SK-N-SH (cell line): ENCODE measurements around the gene NUDT19. TPM values are rescaled to one million over a fixed set of nuclear protein-coding genes. Genes with fewer than 3 reads are reported as not detected.
"Not testable (repeated sequence)": the region's sequence is repeated elsewhere in the genome, so short reads cannot be mapped to it uniquely, and the experiment has no call there.

Experiments used
- CTCF ChIA-PET: fragments of 300-600, 350-600 bp; formaldehyde crosslinking; extraction: SDS; loops from one replicate; lab custom pipeline; 2021; lab: Yijun Ruan, JAX
- POLR2A ChIA-PET: fragments of 350-600 bp; sonication (Branson Sonifier 250); formaldehyde crosslinking; extraction: SDS; loops from one replicate; lab custom pipeline; 2020; ENCODE audit warnings: antibody characterized with exemption, inconsistent platforms; lab: Yijun Ruan, JAX
- DNase-seq: peaks from one replicate; pipeline ENCODE4 v3.0.0; 2012
- H2AFZ ChIP-seq: fragments of 200-600 bp; sonication (generic); 2 replicates; pipeline ENCODE4 v1.8.1; 2016; ENCODE audit warnings: antibody characterized with exemption, mild to moderate bottlenecking, low read depth
- H3F3A ChIP-seq: fragments of 200-600 bp; sonication (generic); replicated peaks from 2 replicates; pipeline ENCODE3; 2016; ENCODE audit warnings: antibody characterized with exemption, mild to moderate bottlenecking; ENCODE audit not compliant: insufficient read depth
- H3K27ac ChIP-seq, 2 experiments: fragments of 200-500 bp in 1 of 2; fragments of 200-600 bp in 1 of 2; sonication (Bioruptor generic) in 1 of 2; sonication (generic), shearing (Covaris generic) in 1 of 2; 2 replicates each; pipeline versions ENCODE4 v1.5.1 to v1.6.1; 2014 to 2016; ENCODE audit warnings: low read depth in 2 of 2, inconsistent platforms in 1 of 2, low read length in 1 of 2, mild to moderate bottlenecking in 1 of 2, mixed read lengths in 1 of 2
- H3K27me3 ChIP-seq: fragments of 200-600 bp; sonication (generic), shearing (Covaris generic); 2 replicates; pipeline ENCODE4 v1.6.1; 2016; ENCODE audit warnings: mixed run types; ENCODE audit not compliant: insufficient read depth
- H3K36me3 ChIP-seq, 2 experiments: fragments of 200-500 bp in 1 of 2; fragments of 200-600 bp in 1 of 2; sonication (Bioruptor generic) in 1 of 2; sonication (generic) in 1 of 2; replicated peaks in 1 of 2; 2 replicates each; pipeline versions ENCODE3 to v1.5.1; 2014 to 2016; ENCODE audit warnings: low read length in 1 of 2, mild to moderate bottlenecking in 1 of 2; ENCODE audit not compliant: insufficient read depth in 2 of 2, control insufficient read depth in 1 of 2
- H3K4me1 ChIP-seq, 2 experiments: fragments of 200-500 bp in 1 of 2; fragments of 200-600 bp in 1 of 2; sonication (Bioruptor generic) in 1 of 2; sonication (generic), shearing (Covaris generic) in 1 of 2; 2 replicates each; pipeline versions ENCODE4 v1.5.1 to v1.6.1; 2014 to 2016; ENCODE audit warnings: low read depth in 1 of 2, low read length in 1 of 2, mixed run types in 1 of 2; ENCODE audit not compliant: insufficient read depth in 2 of 2, control insufficient read depth in 1 of 2
- H3K4me2 ChIP-seq: fragments of 200-600 bp; sonication (generic), shearing (Covaris generic); 2 replicates; pipeline ENCODE4 v1.6.1; 2017; ENCODE audit warnings: mixed run types
- H3K4me3 ChIP-seq, 2 experiments: fragments of 200-500 bp in 1 of 2; fragments of 200-600 bp in 1 of 2; sonication (Bioruptor generic) in 1 of 2; sonication (generic), shearing (Covaris generic) in 1 of 2; 2 replicates each; pipeline versions ENCODE4 v1.5.1 to v1.8.1; 2014 to 2016; ENCODE audit warnings: low read depth in 2 of 2, inconsistent platforms in 1 of 2, low read length in 1 of 2, mild to moderate bottlenecking in 1 of 2, mixed read lengths in 1 of 2, moderate library complexity in 1 of 2
- H3K79me2 ChIP-seq: fragments of 200-600 bp; sonication (generic); 2 replicates; pipeline ENCODE4 v1.8.1; 2017; ENCODE audit warnings: mild to moderate bottlenecking; ENCODE audit not compliant: insufficient read depth
- H3K9ac ChIP-seq: fragments of 200-600 bp; sonication (generic); 2 replicates; pipeline ENCODE4 v1.6.1; 2017; ENCODE audit warnings: mixed run types
- H3K9me2 ChIP-seq: fragments of 200-600 bp; sonication (generic); 2 replicates; pipeline ENCODE4 v1.6.1; 2017; ENCODE audit warnings: mixed run types
- H3K9me3 ChIP-seq: fragments of 200-600 bp; sonication (generic); 2 replicates; pipeline ENCODE4 v1.6.1; 2017; ENCODE audit warnings: mixed run types, mild to moderate bottlenecking, moderate library complexity
- H4K20me1 ChIP-seq: fragments of 200-600 bp; sonication (generic); 2 replicates; pipeline ENCODE4 v1.6.1; 2017; ENCODE audit warnings: mild to moderate bottlenecking, mixed run types; ENCODE audit not compliant: insufficient read depth
- CHD2 ChIP-seq: fragments of 150-350 bp; IDR thresholded peaks from 2 replicates; pipeline ENCODE4 v1.6.1; 2018; ENCODE audit warnings: low read length; ENCODE audit not compliant: partially characterized antibody
- CTCF ChIP-seq: fragments of 200-600 bp; sonication (generic); IDR thresholded peaks from 2 replicates; pipeline ENCODE4 v1.6.1; 2017; ENCODE audit warnings: antibody characterized with exemption, mild to moderate bottlenecking, moderate library complexity
- FOSL2 ChIP-seq: IDR thresholded peaks from 2 replicates; pipeline ENCODE4 v1.4.0; 2012; ENCODE audit warnings: low read depth, mild to moderate bottlenecking, moderate library complexity, borderline replicate concordance
- FOXM1 ChIP-seq: IDR thresholded peaks from 2 replicates; pipeline ENCODE4 v1.4.0; 2012; ENCODE audit warnings: low read depth, mild to moderate bottlenecking
- GATA2 ChIP-seq: sonication (generic); formaldehyde crosslinking; IDR thresholded peaks from 2 replicates; pipeline ENCODE4 v1.5.0; 2020; ENCODE audit warnings: mild to moderate bottlenecking, missing genetic modification reagents
- JUND ChIP-seq: IDR thresholded peaks from 2 replicates; pipeline ENCODE4 v1.4.0; 2012
- MAX ChIP-seq: IDR thresholded peaks from 2 replicates; pipeline ENCODE4 v1.4.0; 2012; ENCODE audit warnings: low read depth
- MXI1 ChIP-seq: IDR thresholded peaks from 2 replicates; pipeline ENCODE4 v1.6.1; 2012; ENCODE audit warnings: mild to moderate bottlenecking, low read depth, low read length, improper control_type of control experiment
- NRF1 ChIP-seq: IDR thresholded peaks from 2 replicates; pipeline ENCODE4 v1.6.1; 2012; ENCODE audit warnings: low read depth, mild to moderate bottlenecking, low read length
- PBX3 ChIP-seq: IDR thresholded peaks from 2 replicates; pipeline ENCODE4; 2012
- POLR2AphosphoS5 ChIP-seq: IDR thresholded peaks from 2 replicates; pipeline ENCODE4 v1.6.1; 2012; ENCODE audit warnings: low read depth, low read length
- RAD21 ChIP-seq: IDR thresholded peaks from 2 replicates; pipeline ENCODE4 v1.6.1; 2012; ENCODE audit warnings: mild to moderate bottlenecking, low read length
- REST ChIP-seq: IDR thresholded peaks from 2 replicates; pipeline ENCODE4 v1.6.1; 2012; ENCODE audit warnings: mild to moderate bottlenecking, low read depth, low read length, moderate library complexity
- RFX5 ChIP-seq: IDR thresholded peaks from 2 replicates; pipeline ENCODE4 v1.6.1; 2012; ENCODE audit warnings: mild to moderate bottlenecking, improper control_type of control experiment, low read length
- RXRA ChIP-seq: IDR thresholded peaks from 2 replicates; pipeline ENCODE4 v1.4.0; 2012; ENCODE audit warnings: low read depth, mild to moderate bottlenecking, borderline replicate concordance
- YY1 ChIP-seq: IDR thresholded peaks from 2 replicates; pipeline ENCODE4 v1.4.0; 2012; ENCODE audit warnings: low read depth, mild to moderate bottlenecking
- WGBS: methylation state at CpG from one replicate; pipeline ENCODE4 v1.1.6; 2017; ENCODE audit warnings: low lambda C conversion rate; 5-methylcytosine and 5-hydroxymethylcytosine counted together
- polyA plus RNA-seq, 3 experiments: library from polyadenylated mRNA; depleted of rRNA; stranded (reverse); fragments of >200 nt; gene quantifications; 2 replicates each; pipeline ENCODE4 v1.2.3, GENCODE V29; 2012

The NUDT19 gene
- polyA plus RNA-seq, 1 of the 3 experiments (the other 2 are of a cell fraction) = 6.2 TPM

- H3K9me3 ChIP-seq = peaks cover 13% of the 10 kb centered on the region; the same call in 1 of the 2 replicates
- H3K4me1 ChIP-seq = no peaks in the 10 kb centered on the region
- 0 out of 2 replicates have a peak, but pooled peaks cover 19% of the 10 kb centered on the region for H4K20me1 ChIP-seq
- no peaks in the 10 kb centered on the region for H3K27me3 ChIP-seq
- TF ChIP-seq RAD21 (no peak), CHD2 (no peak), MXI1 (no peak), REST (no peak), PBX3 (no peak)
- no peak for DNase-seq
- H3K9me2 ChIP-seq = no peaks in the 10 kb centered on the region
- peaks cover 100% of the 10 kb centered on the region for H3K79me2 ChIP-seq
- H3K36me3 ChIP-seq = peaks cover 12 to 53% of the 10 kb centered on the region in 2 experiments
- no peak overlapping the region for H3K27ac ChIP-seq
- H3K9ac ChIP-seq = no peak overlapping the region
- CTCF ChIA-PET = interaction anchor here (0.9 kb wide), 1 partner anchor 11 kb away, joined by 3 read pairs; the partner anchor contains the start of gene NUDT19
- no peak overlapping the region for H2AFZ ChIP-seq
- H3K4me2 ChIP-seq = no peak overlapping the region
- POLR2A ChIA-PET = no interaction called here
- peaks cover 4% of the 10 kb centered on the region for H3F3A ChIP-seq
- 87% methylated on average over 5 of the region's 5 CpGs for WGBS
- no peak overlapping the region for H3K4me3 ChIP-seq
Observed at GRCh38 chr19:32702010-32702409, 10.4 kb downstream of the NUDT19 start.

GRCh38 chr19:32704006-32704405 lies 12.4 kb downstream of the NUDT19 start:
- H3K27ac ChIP-seq, POLR2A ChIA-PET, H2AFZ ChIP-seq, H3K4me3 ChIP-seq, H3F3A ChIP-seq, CTCF ChIA-PET, H3K4me2 ChIP-seq, H3K4me1 ChIP-seq, H3K9me2 ChIP-seq, DNase-seq, H4K20me1 ChIP-seq, H3K9ac ChIP-seq, H3K27me3 ChIP-seq: not testable (repeated sequence)
- H3K9me3 ChIP-seq = peaks cover 13% of the 10 kb centered on the region; the same call in 1 of the 2 replicates
- peaks cover 97% of the 10 kb centered on the region for H3K79me2 ChIP-seq
- WGBS = 98% methylated on average over 2 of the region's 2 CpGs
- H3K36me3 ChIP-seq = peaks cover 3 to 38% of the 10 kb centered on the region in 2 experiments

- CTCF ChIA-PET = no interaction called here
- 100% methylated on average over 3 of the region's 3 CpGs for WGBS
- H3K4me1 ChIP-seq = no peaks in the 10 kb centered on the region
- no peak for TF ChIP-seq JUND
- TF ChIP-seq POLR2AphosphoS5 = no peak
- no peak for TF ChIP-seq MXI1
- no peak for TF ChIP-seq CTCF
- no peak for TF ChIP-seq NRF1
- no peak for TF ChIP-seq FOSL2
- TF ChIP-seq MAX = no peak
- no peak for TF ChIP-seq GATA2 (CRISPR knock-in tag)
- no peak for TF ChIP-seq FOXM1
- TF ChIP-seq RFX5 = no peak
- no peak for TF ChIP-seq RXRA
- TF ChIP-seq YY1 = no peak
Observed at GRCh38 chr19:32708457-32708856, 16.8 kb downstream of the NUDT19 start.

More at GRCh38 chr19:32708457-32708856, 16.8 kb downstream of the NUDT19 start:
- peaks cover 9% of the 10 kb centered on the region; the same call in 1 of the 2 replicates for H3K9me3 ChIP-seq
- H2AFZ ChIP-seq = no peak overlapping the region
- no peaks in the 10 kb centered on the region for H3K9me2 ChIP-seq
- no peak overlapping the region for H3K9ac ChIP-seq
- H3K27ac ChIP-seq = no peak overlapping the region
- H3K27me3 ChIP-seq = no peaks in the 10 kb centered on the region
- H3K4me3 ChIP-seq = no peak overlapping the region
- POLR2A ChIA-PET = interaction anchor here (1.1 kb wide), 1 partner anchor 11 kb away, joined by 3 read pairs; no protein-coding TSS in a partner anchor
- no peaks in the 10 kb centered on the region for H4K20me1 ChIP-seq
- H3K4me2 ChIP-seq = no peak overlapping the region
- peaks cover 8 to 32% of the 10 kb centered on the region in 2 experiments for H3K36me3 ChIP-seq
- no peak for DNase-seq
- peaks cover 2% of the 10 kb centered on the region for H3F3A ChIP-seq
- H3K79me2 ChIP-seq = peaks cover 64% of the 10 kb centered on the region
